K562 (cell line): ENCODE data around the gene FBXO27. TPM values are rescaled to one million over a fixed set of nuclear protein-coding genes. Genes with fewer than 3 reads are reported as not detected.

Experiments
- ATAC-seq: fragments of 200-7000 bp; cut with Tn5 transposase; 3 replicates; pipeline ENCODE4 v1.9.1; 2020; ENCODE audit warnings: moderate library complexity
- BruUV-seq: library from RNA; stranded (reverse); fragments of 400-500 nt; replicated peaks from 2 replicates; lab custom pipeline; 2021; lab: Mats Ljungman, UMichigan
- CTCF ChIA-PET: fragments of 300-600 bp; formaldehyde crosslinking; extraction: SDS; loops from one replicate; lab custom pipeline; 2021; ENCODE audit warnings: low intra/inter-chr PET ratio; lab: Yijun Ruan, JAX
- POLR2A ChIA-PET: fragments of 300-600, 350-650 bp; sonication (Branson Sonifier 250); formaldehyde crosslinking; extraction: SDS; loops from one replicate; lab custom pipeline; 2021; ENCODE audit warnings: antibody characterized with exemption, inconsistent platforms; lab: Yijun Ruan, JAX
- DNase-seq, 4 experiments: peaks; one replicate each; pipeline versions ENCODE4 v3.0.0 to v3.0.0-alpha.2; 2011 to 2018; ENCODE audit warnings: low spot score in 3 of 4, mixed read lengths in 3 of 4; ENCODE audit errors: extremely low read depth in 1 of 4
- FAIRE-seq: peaks from 2 replicates; lab custom pipeline; 2011; peaks lifted over from hg19 to GRCh38; lab: Jason Lieb, UNC
- H2AFZ ChIP-seq: 2 replicates; pipeline ENCODE4 v1.6.0; 2011; ENCODE audit warnings: low read depth, low read length, control low read depth, inconsistent platforms
- H3K27ac ChIP-seq: fragments of 200-600 bp; 3 replicates; pipeline ENCODE4 v1.8.0; 2011; ENCODE audit warnings: low read depth, mild to moderate bottlenecking, control low read depth, inconsistent platforms, low read length, moderate library complexity, mixed read lengths; ENCODE audit errors: extremely low read depth
- H3K27me3 ChIP-seq, 2 experiments: fragments of 300-600 bp in 1 of 2; 2 replicates in 1 of 2; 3 replicates in 1 of 2; pipeline versions ENCODE4 v1.6.0 to v1.8.0; 2011; ENCODE audit warnings: inconsistent platforms in 2 of 2, low read length in 2 of 2, mild to moderate bottlenecking in 1 of 2, mixed read lengths in 1 of 2, moderate library complexity in 1 of 2; ENCODE audit not compliant: control insufficient read depth in 2 of 2, insufficient read depth in 2 of 2
- H3K36me3 ChIP-seq: fragments of 300-600 bp; 3 replicates; pipeline ENCODE4 v1.8.0; 2011; ENCODE audit warnings: mild to moderate bottlenecking, low read length, inconsistent platforms; ENCODE audit not compliant: control insufficient read depth, insufficient read depth
- H3K4me1 ChIP-seq, 2 experiments: fragments of 200-600 bp in 1 of 2; replicated peaks in 1 of 2; 2 replicates in 1 of 2; 3 replicates in 1 of 2; pipeline versions ENCODE4 v1.5.1 to v1.8.0; 2011; ENCODE audit warnings: inconsistent platforms in 2 of 2, low read length in 2 of 2, mild to moderate bottlenecking in 1 of 2, mixed read lengths in 1 of 2, moderate library complexity in 1 of 2; ENCODE audit not compliant: control insufficient read depth in 2 of 2, insufficient read depth in 2 of 2
- H3K4me2 ChIP-seq: 2 replicates; pipeline ENCODE4 v1.6.1; 2011; ENCODE audit warnings: low read length, control low read depth, inconsistent platforms, mixed read lengths; ENCODE audit not compliant: insufficient read depth
- H3K4me3 ChIP-seq: fragments of 200-600 bp; sonication (generic), shearing (Covaris generic); 2 replicates; pipeline ENCODE4 v1.5.1; 2016; ENCODE audit warnings: control low read depth, inconsistent platforms
- H3K79me2 ChIP-seq: fragments of 200-600 bp; 3 replicates; pipeline ENCODE4 v1.8.0; 2011; ENCODE audit warnings: low read length, inconsistent platforms; ENCODE audit not compliant: control insufficient read depth, insufficient read depth
- H3K9ac ChIP-seq, 2 experiments: 2 replicates each; pipeline versions ENCODE4 v1.6.0 to v1.6.1; 2011; ENCODE audit warnings: low read depth in 2 of 2, low read length in 2 of 2, control low read depth in 1 of 2, inconsistent platforms in 1 of 2, mild to moderate bottlenecking in 1 of 2, mixed read lengths in 1 of 2; ENCODE audit not compliant: insufficient read depth in 1 of 2
- H3K9me1 ChIP-seq: one replicate; pipeline ENCODE4 v1.6.0; 2011; ENCODE audit warnings: inconsistent platforms, mild to moderate bottlenecking, low read length, moderate library complexity; ENCODE audit not compliant: control insufficient read depth, insufficient read depth
- H3K9me3 ChIP-seq: replicated peaks from 2 replicates; pipeline ENCODE4 v1.5.1; 2011; ENCODE audit warnings: low read depth, low read length, inconsistent platforms; ENCODE audit not compliant: control insufficient read depth, insufficient read depth
- H4K20me1 ChIP-seq: replicated peaks from 2 replicates; pipeline ENCODE4 v1.6.1; 2011; ENCODE audit warnings: low read length, inconsistent platforms, mixed read lengths; ENCODE audit not compliant: control insufficient read depth, insufficient read depth
- BHLHE40 ChIP-seq: IDR thresholded peaks from 2 replicates; pipeline ENCODE4 v1.6.1; 2011; ENCODE audit warnings: low read length, improper control_type of control experiment
- CREM ChIP-seq: IDR thresholded peaks from 2 replicates; pipeline ENCODE4 v1.6.1; 2014; ENCODE audit warnings: antibody characterized with exemption, low read depth
- CTBP1 ChIP-seq: fragments of 450-650 bp; IDR thresholded peaks from 2 replicates; pipeline ENCODE4 v1.6.1; 2016; ENCODE audit warnings: borderline replicate concordance
- GATAD2A ChIP-seq: fragments of 450-650 bp; IDR thresholded peaks from 2 replicates; pipeline ENCODE4 v1.6.1; 2017
- HDAC1 ChIP-seq, 2 experiments: fragments of 450-650 bp; IDR thresholded peaks; 2 replicates each; pipeline ENCODE4 v1.6.1; 2016 to 2017; ENCODE audit warnings: inconsistent platforms in 1 of 2, mild to moderate bottlenecking in 1 of 2, moderate library complexity in 1 of 2
- NRF1 ChIP-seq, 2 experiments: fragments of 450-650 bp; IDR thresholded peaks in 1 of 2; conservative IDR thresholded peaks in 1 of 2; 2 replicates each; pipeline ENCODE4 v1.6.1; 2014; ENCODE audit warnings: mild to moderate bottlenecking in 2 of 2
- PHB ChIP-seq: fragments of 250-450 bp; sonication (Bioruptor Pico); IDR thresholded peaks from 2 replicates; pipeline ENCODE4 v1.5.0; 2021
- RFX5 ChIP-seq: IDR thresholded peaks from 2 replicates; pipeline ENCODE4 v1.6.1; 2011; ENCODE audit warnings: low read depth, mild to moderate bottlenecking, improper control_type of control experiment, low read length
- SMC3 ChIP-seq: conservative IDR thresholded peaks from 2 replicates; pipeline ENCODE4 v1.6.1; 2011; ENCODE audit warnings: low read depth, low read length, improper control_type of control experiment; ENCODE audit not compliant: insufficient read depth
- TFAP4 ChIP-seq: sonication (generic); formaldehyde crosslinking; IDR thresholded peaks from 2 replicates; pipeline ENCODE4 v1.8.0; 2022; ENCODE audit warnings: missing genetic modification reagents, mild to moderate bottlenecking, moderate library complexity, borderline replicate concordance
- ZNF75A ChIP-seq: fragments of 450-650 bp; formaldehyde crosslinking; IDR thresholded peaks from 2 replicates; pipeline ENCODE4 v1.4.0; 2020; ENCODE audit warnings: mild to moderate bottlenecking
- ZSCAN29 ChIP-seq: fragments of 450-650 bp; IDR thresholded peaks from 2 replicates; pipeline ENCODE4 v1.6.1; 2017
- WGBS: fragments of 100-300 bp; shearing (Covaris generic); methylation state at CpG from one replicate; pipeline ENCODE4 v1.1.6; 2016; ENCODE audit warnings: low coverage, mixed read lengths; ENCODE audit not compliant: insufficient coverage; ENCODE audit errors: missing lambda C conversion rate; 5-methylcytosine and 5-hydroxymethylcytosine counted together
- in situ Hi-C: fragments of 300-500 bp; cut with MboI; formaldehyde crosslinking; loops from 4 replicates; pipeline ENCODE4 v1.15.0; 2018; ENCODE audit warnings: inconsistent platforms, mixed read lengths
- intact Hi-C: fragments of 100-400 bp; cut with micrococcal nuclease; formaldehyde crosslinking; loops from 2 replicates; pipeline ENCODE4 v1.14.2; 2022
- polyA plus RNA-seq, 8 experiments: library from polyadenylated mRNA; depleted of rRNA in 4 of 8; stranded (reverse) in 5 of 8; unstranded in 3 of 8; fragments of >200 nt; fragmentation: Nextera tagmentation in 2 of 8; fragmentation: Illumina TruSeq in 1 of 8; extraction: Ambion mirVana in 2 of 8; extraction: Trizol in 1 of 8; gene quantifications; 2 replicates each; pipeline versions ENCODE4 v1.2.1 to v1.2.3, GENCODE V29; 2011 to 2014; ENCODE audit warnings: inconsistent platforms in 1 of 8, missing spikeins in 1 of 8
- total RNA-seq, 7 experiments: library from RNA; depleted of rRNA in 6 of 7; stranded (reverse); fragments of >200 nt in 6 of 7; fragmentation: Illumina TruSeq in 2 of 7; extraction: Trizol in 2 of 7; gene quantifications; 2 replicates each; pipeline versions ENCODE4 v1.2.1 to v1.2.3, GENCODE V29; 2011 to 2021; ENCODE audit warnings: low replicate concordance in 1 of 7

FBXO27 gene
- total and polyA plus RNA-seq, 9 of the 15 experiments (the other 6 are each of a cell fraction or from before 2014, with no cell fraction given) = 1.8 to 11.0 (median 6.3) TPM

DNA sequence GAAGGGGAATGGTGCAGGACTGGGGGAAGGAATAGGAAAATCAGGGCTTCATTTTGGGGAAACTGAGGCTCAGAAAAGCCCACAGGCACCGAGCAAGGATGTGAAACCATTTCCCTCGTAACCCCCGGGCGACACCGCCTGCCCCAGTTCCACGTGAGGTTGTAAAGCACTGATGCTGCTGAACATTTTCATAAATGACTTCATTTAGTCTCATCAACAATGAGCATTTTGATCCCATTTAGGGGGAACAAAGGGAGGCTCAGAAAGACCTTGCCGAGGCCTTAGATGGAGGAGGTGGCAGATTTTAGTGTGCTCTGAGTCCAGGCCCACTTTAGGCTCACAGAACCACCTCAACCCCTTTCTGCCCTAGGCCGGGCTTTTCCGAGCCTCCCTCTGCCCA lies 20.5 kb upstream of the FBXO27 start:
- ChIA-PET POLR2A (interaction anchor here (0.6 kb wide), 1 partner anchor 393 kb away, joined by 4 read pairs; the partner anchor contains the start of gene SUPT5H), CTCF (interaction anchor here (1.2 kb wide), 2 partner anchors 91 to 160 kb away, joined by 3 to 4 read pairs; no protein-coding TSS in a partner anchor)
- Histone ChIP-seq H3K27ac (no peak overlapping the region), H3K27me3 (no peaks in the 10 kb centered on the region), H3K9ac (no peak overlapping the region), H3K36me3 (no peaks in the 10 kb centered on the region), H3K4me3 (no peak overlapping the region), H4K20me1 (no peaks in the 10 kb centered on the region), H3K9me3 (no peaks in the 10 kb centered on the region), H3K9me1 (no peaks in the 10 kb centered on the region), H3K4me1 (peaks cover 3 to 4% of the 10 kb centered on the region in 2 experiments; a peak in 3 of 5 replicates), H3K79me2 (no peaks in the 10 kb centered on the region), H2AFZ (no peak overlapping the region), H3K4me2 (no peak overlapping the region)
- no peak for TF ChIP-seq GATAD2A
- TF ChIP-seq RFX5 = no peak
- no peak for TF ChIP-seq BHLHE40
- TF ChIP-seq ZSCAN29 = no peak
- TF ChIP-seq PHB (CRISPR knock-in tag) = no peak
- DNase-seq = no peak
- no peak for FAIRE-seq
- no TSS peak for BruUV-seq
- intact Hi-C loops = no loop called here
- no peak for ATAC-seq
- in situ Hi-C loops = no loop called here
- WGBS = 16% methylated on average over 9 of the region's 9 CpGs

GRCh38 chr19:39052243-39052746 lies 19.9 kb upstream of the FBXO27 start:
- no peak overlapping the region for H3K9ac ChIP-seq
- DNase-seq (peak; percentile 55 to 78 (median 74)), ATAC-seq (peak; percentile 98), FAIRE-seq (peak; percentile 71)
- H3K9me1 ChIP-seq = no peaks in the 10 kb centered on the region
- no peaks in the 10 kb centered on the region for H3K9me3 ChIP-seq
- no peak overlapping the region for H2AFZ ChIP-seq
- H3K27me3 ChIP-seq = no peaks in the 10 kb centered on the region
- BruUV-seq = no TSS peak
- H3K4me3 ChIP-seq = no peak overlapping the region
- CTCF ChIA-PET = interaction anchor here (1.2 kb wide), 2 partner anchors 90 to 160 kb away, joined by 3 to 4 read pairs; no protein-coding TSS in a partner anchor
- H3K79me2 ChIP-seq = no peaks in the 10 kb centered on the region
- WGBS = 2% methylated on average over 10 of the region's 10 CpGs
- POLR2A ChIA-PET = interaction anchor here (0.6 kb wide), 1 partner anchor 393 kb away, joined by 4 read pairs; the partner anchor contains the start of gene SUPT5H
- in situ Hi-C loops (no loop called here), intact Hi-C loops (no loop called here)
- no peaks in the 10 kb centered on the region for H3K36me3 ChIP-seq
- no peaks in the 10 kb centered on the region for H4K20me1 ChIP-seq
- H3K27ac ChIP-seq = no peak overlapping the region
- peaks cover 0 to 3% of the 10 kb centered on the region in 2 experiments; a peak in 2 of 5 replicates for H3K4me1 ChIP-seq
- H3K4me2 ChIP-seq = no peak overlapping the region
- TF ChIP-seq NRF1 (conservative IDR thresholded peaks at IDR 0.05 in 1 of 2, IDR thresholded peaks at IDR 0.05 in 1 of 2) = no peak
- TF ChIP-seq TFAP4 (CRISPR knock-in tag) = peak; percentile 49; the same call in 1 of the 2 replicates
- no peak for TF ChIP-seq HDAC1 (IDR thresholded peaks at IDR 0.05)
- TF ChIP-seq CREM = 0 out of 2 replicates have a peak, but pooled peaks have one; percentile 21
- TF ChIP-seq SMC3 = peak; percentile 47; the same call in 1 of the 2 replicates
- TF ChIP-seq CTBP1 = peak; percentile 29; the same call in 1 of the 2 replicates
- no peak for TF ChIP-seq ZNF75A (CRISPR knock-in tag)
